Kidney (tissue), 14 donors: ENCODE results near the gene C10orf62. TPM values are rescaled to one million over a fixed set of nuclear protein-coding genes. Genes with fewer than 3 reads are reported as not detected.

Experiments used
- DNase-seq, 5 donors: peaks; one replicate each; pipeline ENCODE4 v3.0.0-alpha.2; 2013 to 2020
- FAIRE-seq: peaks from 2 replicates; lab custom pipeline; 2012; peaks lifted over from hg19 to GRCh38; lab: Jason Lieb, UNC
- H3K27ac ChIP-seq, 2 donors: one replicate each; pipeline ENCODE4 v1.7.0; 2013; ENCODE audit warnings: low read depth in 2 of 2, low read length in 2 of 2, inconsistent platforms in 1 of 2
- H3K27me3 ChIP-seq: one replicate; pipeline ENCODE4 v1.7.1; 2013; ENCODE audit warnings: low read length, inconsistent platforms; ENCODE audit not compliant: control insufficient read depth, insufficient read depth
- H3K36me3 ChIP-seq, 3 donors: one replicate each; pipeline versions ENCODE4 v1.7.0 to v1.7.1; 2013; ENCODE audit warnings: low read length in 3 of 3, control low read depth in 1 of 3, inconsistent platforms in 1 of 3; ENCODE audit not compliant: insufficient read depth in 3 of 3, control insufficient read depth in 2 of 3
- H3K4me1 ChIP-seq, 3 donors: one replicate each; pipeline versions ENCODE4 v1.7.0 to v1.7.1; 2013; ENCODE audit warnings: low read length in 3 of 3, inconsistent platforms in 1 of 3, low read depth in 1 of 3; ENCODE audit not compliant: control insufficient read depth in 2 of 3, insufficient read depth in 2 of 3
- H3K4me3 ChIP-seq, 3 donors: one replicate each; pipeline versions ENCODE4 v1.7.0 to v1.8.1; 2013; ENCODE audit warnings: low read length in 3 of 3, control low read depth in 1 of 3, inconsistent platforms in 1 of 3
- H3K9ac ChIP-seq, 3 donors: one replicate each; pipeline versions ENCODE4 v1.7.0 to v1.7.1; 2013; ENCODE audit warnings: low read length in 3 of 3, control low read depth in 1 of 3, inconsistent platforms in 1 of 3
- H3K9me3 ChIP-seq, 3 donors: one replicate each; pipeline versions ENCODE4 v1.7.0 to v1.7.1; 2013; ENCODE audit warnings: low read length in 3 of 3, control low read depth in 1 of 3, inconsistent platforms in 1 of 3; ENCODE audit not compliant: control insufficient read depth in 2 of 3, insufficient read depth in 1 of 3
- CTCF ChIP-seq: IDR thresholded peaks from 3 replicates; pipeline ENCODE4 v1.5.1; 2012; ENCODE audit warnings: mild to moderate bottlenecking, moderate library complexity, borderline replicate concordance; ENCODE audit not compliant: insufficient read depth; ENCODE audit errors: extremely low read depth
- intact Hi-C: fragments of 100-400 bp; cut with DNase I; formaldehyde crosslinking; loops from one replicate; pipeline ENCODE4 v1.11.1; 2022
- polyA plus RNA-seq: library from polyadenylated mRNA; stranded (reverse); fragments of 350-450 nt; fragmentation: Illumina TruSeq; extraction: RNeasy Lipid Tissue Mini Kit (QIAGEN cat#74804); gene quantifications from one replicate; pipeline ENCODE4 v1.2.3, GENCODE V29; 2014; ENCODE audit warnings: low read depth, low replicate concordance; ENCODE audit not compliant: insufficient read depth
- total RNA-seq: library from RNA; stranded (reverse); fragmentation: NEBNext Ultra II Directional; extraction: Animal tissue kit (Norgen Biotek cat#: 25700); gene quantifications from one replicate; pipeline ENCODE4 v1.2.1, GENCODE V29; 2021
- donor health status: control.
- donor health status: control.
- donor health status: control.
- donor health status: control.
- donor health status: control.
- donor health status: DM: yes; HTN: yes; CAD: no.
- donor health status: Normal renal cell carcinoma (clear cell type).

Gene C10orf62
- total and polyA plus RNA-seq, 2 donors from 2014 or later, result 0.77 to 1.6 TPM

- no peak for TF ChIP-seq CTCF
- DNase-seq, result peak in 2 of 5 donors; percentile 36 to 45
- Histone ChIP-seq H3K36me3 (no peaks in the 10 kb centered on the region), H3K27ac (peak overlapping the region in 1 of 2 donors; percentile 22), H3K27me3 (no peaks in the 10 kb centered on the region), H3K4me1 (peaks cover 0 to 22% (median 11%) of the 10 kb centered on the region in 3 donors), H3K4me3 (no peak overlapping the region), H3K9me3 (no peaks in the 10 kb centered on the region), H3K9ac (peak overlapping the region in 1 of 3 donors; percentile 69)
- intact Hi-C loops, result no loop called here
- FAIRE-seq, result no peak
Measured at GRCh38 chr10:97547271-97547600, 42.3 kb upstream of the C10orf62 start.

GRCh38 chr10:97547962-97548361 lies 41.6 kb upstream of the C10orf62 start:
- Histone ChIP-seq H3K4me1 (peaks cover 0 to 18% (median 8%) of the 10 kb centered on the region in 3 donors), H3K27me3 (no peaks in the 10 kb centered on the region), H3K36me3 (no peaks in the 10 kb centered on the region), H3K9ac (no peak overlapping the region), H3K9me3 (no peaks in the 10 kb centered on the region), H3K27ac (no peak overlapping the region), H3K4me3 (no peak overlapping the region)
- peak in 1 of 5 donors; percentile 27 for DNase-seq
- no peak for TF ChIP-seq CTCF
- no peak for FAIRE-seq
- intact Hi-C loops, result no loop called here

GRCh38 chr10:97548828-97549455 lies 40.6 kb upstream of the C10orf62 start:
- no peak for DNase-seq
- no peak overlapping the region for H3K9ac ChIP-seq
- no peaks in the 10 kb centered on the region for H3K9me3 ChIP-seq
- no peaks in the 10 kb centered on the region for H3K36me3 ChIP-seq
- no peaks in the 10 kb centered on the region for H3K27me3 ChIP-seq
- no peak for TF ChIP-seq CTCF
- no peak for FAIRE-seq
- intact Hi-C loops, result no loop called here
- peaks cover 0 to 23% (median 7%) of the 10 kb centered on the region in 3 donors for H3K4me1 ChIP-seq
- H3K27ac ChIP-seq, result no peak overlapping the region
- no peak overlapping the region for H3K4me3 ChIP-seq
